Large intestine (tissue), 3 donors: ENCODE measurements around the gene CSPG4. TPM values are rescaled to one million over a fixed set of nuclear protein-coding genes. Genes with fewer than 3 reads are reported as not detected.
"Not testable (repeated sequence)": the region's sequence is repeated elsewhere in the genome, so short reads cannot be mapped to it uniquely, and the experiment has no call there.

Experiments used
- DNase-seq, 2 donors: peaks; one replicate each; pipeline versions ENCODE4 v3.0.0 to v3.0.0-alpha.2; 2013
- H3K27ac ChIP-seq: one replicate; pipeline ENCODE4 v1.5.1; 2013; ENCODE audit warnings: low read length
- H3K27me3 ChIP-seq: 2 replicates; pipeline ENCODE4 v1.6.1; 2013; ENCODE audit warnings: low read length; ENCODE audit not compliant: control insufficient read depth, insufficient read depth
- H3K36me3 ChIP-seq: 2 replicates; pipeline ENCODE4 v1.6.1; 2013; ENCODE audit warnings: low read length; ENCODE audit not compliant: control insufficient read depth, insufficient read depth
- H3K4me1 ChIP-seq: one replicate; pipeline ENCODE4 v1.6.1; 2013; ENCODE audit warnings: low read length; ENCODE audit not compliant: control insufficient read depth, insufficient read depth
- H3K4me3 ChIP-seq: one replicate; pipeline ENCODE4 v1.5.1; 2013; ENCODE audit warnings: low read length
- H3K9me3 ChIP-seq: one replicate; pipeline ENCODE4 v1.6.1; 2013; ENCODE audit warnings: mild to moderate bottlenecking, low read depth, low read length, moderate library complexity; ENCODE audit not compliant: control insufficient read depth
- WGBS: methylation state at CpG from one replicate; pipeline ENCODE4 v1.1.5; 2013; ENCODE audit warnings: low lambda C conversion rate; ENCODE audit not compliant: insufficient coverage; 5-methylcytosine and 5-hydroxymethylcytosine counted together
- polyA plus RNA-seq: library from polyadenylated mRNA; unstranded; fragments of 120-200 nt; gene quantifications from one replicate; pipeline ENCODE4 v1.2.1, GENCODE V29; 2013

The CSPG4 gene
- polyA plus RNA-seq, 1 donor: 6.9 TPM

GRCh38 chr15:75684648-75685047, 28.0 kb downstream of the CSPG4 start:
- H3K4me3 ChIP-seq: no peak overlapping the region
- H3K4me1 ChIP-seq: peaks cover 14% of the 10 kb centered on the region
- H3K36me3 ChIP-seq: peaks cover 3% of the 10 kb centered on the region
- no CpG with 5 or more reads among the region's 10 CpGs for WGBS
- H3K27me3 ChIP-seq: no peaks in the 10 kb centered on the region
- no peak for DNase-seq
- no peaks in the 10 kb centered on the region for H3K9me3 ChIP-seq
- H3K27ac ChIP-seq: no peak overlapping the region

GRCh38 chr15:75683646-75684312, 28.9 kb downstream of the CSPG4 start:
- DNase-seq: peak; percentile 56 to 64
- not testable (repeated sequence) for H3K36me3 ChIP-seq, H3K27ac ChIP-seq, H3K27me3 ChIP-seq, H3K9me3 ChIP-seq
- peaks cover 14% of the 10 kb centered on the region for H3K4me1 ChIP-seq
- WGBS: no CpG with 5 or more reads among the region's 14 CpGs
- H3K4me3 ChIP-seq: peak overlapping the region; percentile 10

DNA sequence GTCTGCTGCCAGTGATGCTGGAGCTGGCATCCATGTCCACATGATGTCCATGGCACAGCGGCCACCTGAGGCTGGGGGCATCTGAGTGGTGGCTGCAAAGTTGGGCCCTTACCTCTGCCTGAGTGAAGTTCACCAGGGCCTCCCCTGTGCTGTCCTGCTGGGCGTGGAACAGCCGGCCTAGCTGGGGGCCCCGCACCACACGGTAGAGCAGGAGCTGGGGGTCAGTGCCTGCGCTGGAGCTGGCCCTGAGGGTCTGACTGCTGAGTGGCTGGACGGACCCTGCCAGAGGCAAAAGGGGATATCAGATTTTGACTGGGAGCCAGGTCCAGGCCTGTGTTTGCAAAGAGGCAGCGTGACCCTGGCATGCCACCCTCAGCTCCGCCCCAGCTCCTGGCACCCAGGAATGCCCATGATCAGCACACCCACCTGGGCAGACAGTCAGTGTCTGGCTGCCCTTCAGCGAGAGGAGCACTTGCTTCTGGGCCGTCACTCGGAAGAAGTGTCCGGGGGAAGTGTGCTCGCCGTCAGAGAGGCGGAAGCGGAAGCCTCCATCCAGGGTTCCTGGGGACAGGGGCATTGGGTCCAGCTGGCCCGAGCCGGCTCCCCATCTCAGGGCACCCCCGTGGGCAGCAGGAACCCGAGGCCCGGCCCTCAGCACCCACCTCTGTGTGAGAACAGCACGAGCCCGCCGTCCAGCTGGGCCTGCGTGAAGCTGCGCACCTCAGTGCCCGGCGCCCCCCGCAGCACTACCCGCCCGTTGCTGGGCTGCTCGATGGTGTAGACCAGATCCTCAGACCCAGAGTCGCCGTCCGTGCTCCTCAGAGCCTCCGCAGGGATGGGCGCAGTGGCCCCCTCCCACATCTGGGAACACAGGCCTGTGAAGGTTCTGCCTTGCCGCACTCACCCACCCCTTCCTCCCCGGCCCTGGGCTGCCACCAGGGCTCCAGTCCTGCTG, 30.2 kb downstream of the CSPG4 start:
- Histone ChIP-seq H3K9me3 (no peaks in the 10 kb centered on the region), H3K36me3 (no peaks in the 10 kb centered on the region), H3K4me3 (no peak overlapping the region), H3K4me1 (peaks cover 22% of the 10 kb centered on the region), H3K27me3 (no peaks in the 10 kb centered on the region), H3K27ac (no peak overlapping the region)
- no CpG with 5 or more reads among the region's 40 CpGs for WGBS
- DNase-seq: no peak

- WGBS: no CpG with 5 or more reads among the region's 11 CpGs
- H3K36me3 ChIP-seq: peaks cover 6% of the 10 kb centered on the region
- peaks cover 28% of the 10 kb centered on the region for H3K4me1 ChIP-seq
- H3K4me3 ChIP-seq: no peak overlapping the region
- H3K27ac ChIP-seq: no peak overlapping the region
- peaks cover 8% of the 10 kb centered on the region for H3K9me3 ChIP-seq
- no peak for DNase-seq
- H3K27me3 ChIP-seq: no peaks in the 10 kb centered on the region
Measured at GRCh38 chr15:75680007-75680789, 32.5 kb downstream of the CSPG4 start.

DNA sequence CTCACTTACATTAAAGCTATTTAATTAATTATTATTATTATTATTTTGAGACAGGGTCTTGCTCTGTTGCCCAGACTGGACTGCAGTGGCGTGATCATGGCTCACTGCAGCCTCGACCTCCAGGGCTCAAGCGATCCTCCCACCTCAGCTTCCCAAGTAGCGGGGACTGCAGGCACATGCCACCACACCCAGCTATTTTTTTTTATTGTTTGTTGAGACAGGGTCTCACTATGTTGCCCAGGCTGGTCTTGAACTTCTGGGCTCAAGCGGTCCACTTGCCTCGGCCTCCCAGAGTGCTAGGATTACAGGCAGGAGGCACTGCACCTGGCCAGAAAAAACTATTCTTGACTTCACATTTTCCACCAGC, 34.3 kb downstream of the CSPG4 start:
- not testable (repeated sequence) for H3K27me3 ChIP-seq, DNase-seq, H3K27ac ChIP-seq, H3K4me3 ChIP-seq, H3K9me3 ChIP-seq, H3K36me3 ChIP-seq
- no CpG with 5 or more reads among the region's 6 CpGs for whole genome bisulfite sequencing
- peaks cover 31% of the 10 kb centered on the region for H3K4me1 ChIP-seq

- H3K27me3 ChIP-seq: no peaks in the 10 kb centered on the region
- no peak overlapping the region for H3K27ac ChIP-seq
- no peak overlapping the region for H3K4me3 ChIP-seq
- no CpG with 5 or more reads among the region's 16 CpGs for WGBS
- peaks cover 36% of the 10 kb centered on the region for H3K4me1 ChIP-seq
- H3K36me3 ChIP-seq: peaks cover 6% of the 10 kb centered on the region
- peak in 1 of 2 donors; percentile 65 for DNase-seq
- peaks cover 8% of the 10 kb centered on the region for H3K9me3 ChIP-seq
Measured at GRCh38 chr15:75677465-75678323, 35.0 kb downstream of the CSPG4 start.

- Histone ChIP-seq H3K4me1 (peaks cover 44% of the 10 kb centered on the region), H3K4me3 (no peak overlapping the region), H3K27me3 (no peaks in the 10 kb centered on the region), H3K36me3 (peaks cover 6% of the 10 kb centered on the region), H3K9me3 (peaks cover 8% of the 10 kb centered on the region), H3K27ac (no peak overlapping the region)
- no peak for DNase-seq
- no CpG with 5 or more reads among the region's 30 CpGs for WGBS
Measured at GRCh38 chr15:75676688-75677464, 35.8 kb downstream of the CSPG4 start.

- no peak overlapping the region for H3K4me3 ChIP-seq
- H3K36me3 ChIP-seq: peaks cover 6% of the 10 kb centered on the region
- no peak overlapping the region for H3K27ac ChIP-seq
- H3K4me1 ChIP-seq: peaks cover 44% of the 10 kb centered on the region
- DNase-seq: peak; percentile 42 to 66
- peaks cover 8% of the 10 kb centered on the region for H3K9me3 ChIP-seq
- no peaks in the 10 kb centered on the region for H3K27me3 ChIP-seq
- WGBS: no CpG with 5 or more reads among the region's 41 CpGs
Measured at GRCh38 chr15:75675579-75676404, 36.9 kb downstream of the CSPG4 start.

- H3K36me3 ChIP-seq: peaks cover 6% of the 10 kb centered on the region
- H3K9me3 ChIP-seq: peaks cover 8% of the 10 kb centered on the region
- H3K27ac ChIP-seq: no peak overlapping the region
- peaks cover 35% of the 10 kb centered on the region for H3K4me1 ChIP-seq
- DNase-seq: no peak
- no CpG with 5 or more reads among the region's 8 CpGs for WGBS
- no peaks in the 10 kb centered on the region for H3K27me3 ChIP-seq
- no peak overlapping the region for H3K4me3 ChIP-seq
Measured at GRCh38 chr15:75674366-75674765, 38.3 kb downstream of the CSPG4 start.
